ENCODE data around the gene ABCC11.

The ABCC11 gene

DNA sequence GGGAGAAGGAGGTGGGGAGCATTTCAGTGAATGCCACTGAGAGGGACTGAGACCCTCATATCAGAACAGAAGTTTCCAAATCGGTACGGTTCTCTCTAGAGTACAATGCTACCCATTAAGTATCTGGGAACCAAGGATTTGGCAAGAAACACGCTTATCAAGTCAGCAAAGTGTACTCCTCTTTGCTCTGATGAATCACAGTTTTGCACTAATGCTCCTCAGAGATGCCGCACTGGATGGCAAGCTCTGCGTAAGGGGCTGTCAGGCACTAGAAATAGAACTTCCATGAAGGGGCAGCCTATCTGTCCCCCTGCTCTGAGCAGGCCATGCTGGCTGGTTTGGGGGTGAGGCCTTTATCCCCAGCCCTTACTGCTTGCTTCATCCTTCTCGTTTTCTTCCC is 86.8 kb downstream of the ABCC11 start:
- DNase-seq = no peak

DNA sequence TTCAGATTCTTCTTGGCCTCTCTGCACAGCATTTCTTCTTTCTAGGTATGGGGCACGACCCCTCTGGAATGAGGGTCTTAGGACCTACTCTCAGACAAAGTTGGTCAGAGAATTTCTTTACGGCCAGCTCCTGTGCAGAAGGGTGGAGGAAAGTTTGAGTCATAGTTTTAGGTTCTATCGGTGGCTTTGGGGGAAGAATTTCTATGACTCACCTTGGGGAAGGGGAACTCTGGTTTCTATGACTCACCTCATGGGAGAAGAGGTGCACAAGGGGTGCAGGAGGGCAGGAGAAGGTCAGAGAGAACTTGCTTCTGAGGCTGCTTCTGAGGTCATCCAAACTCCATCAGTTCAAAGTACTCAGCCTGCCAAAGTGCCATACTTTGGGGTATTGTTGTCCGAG is 89.0 kb downstream of the ABCC11 start:
- peak; percentile 80 for DNase-seq

DNA sequence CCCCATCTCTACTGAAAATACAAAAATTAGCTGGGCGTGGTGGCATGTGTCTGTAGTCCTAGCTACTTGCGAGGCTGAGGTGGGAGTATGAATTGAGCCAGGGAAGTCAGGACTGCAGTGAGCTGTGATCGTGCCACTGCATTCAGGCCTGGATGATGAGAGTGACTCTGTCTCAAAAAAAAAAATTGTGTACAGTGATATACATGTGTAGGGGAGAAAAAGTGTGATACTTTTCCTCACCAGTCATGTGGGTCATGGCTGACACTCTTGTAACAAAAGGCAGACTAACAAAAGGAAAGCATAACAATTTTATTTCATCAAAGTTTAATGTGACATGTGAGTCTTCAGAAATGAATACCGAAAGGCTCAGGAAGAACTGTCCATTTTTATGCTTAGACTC is 89.5 kb downstream of the ABCC11 start:
- DNase-seq = no peak

DNA sequence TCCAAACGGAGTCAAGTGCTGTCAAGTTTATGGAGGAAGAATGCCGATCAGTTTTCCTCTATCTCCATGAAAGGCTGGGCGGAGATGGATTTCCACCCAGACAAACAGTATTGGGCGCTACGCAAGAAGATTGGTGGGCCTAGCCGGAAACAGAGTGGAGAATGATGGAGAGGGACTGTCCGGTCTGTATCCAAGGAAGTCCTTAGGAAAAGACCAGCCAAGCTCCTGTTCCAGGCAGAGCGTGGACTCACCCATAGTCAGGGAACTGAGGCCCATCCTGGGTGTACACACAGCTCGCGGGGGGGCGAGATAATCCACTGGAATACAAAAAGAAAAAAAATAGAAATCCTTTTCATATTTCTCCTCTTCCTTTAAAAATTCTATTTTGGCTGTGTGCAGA is 90.0 kb downstream of the ABCC11 start:
- no peak for DNase-seq

DNA sequence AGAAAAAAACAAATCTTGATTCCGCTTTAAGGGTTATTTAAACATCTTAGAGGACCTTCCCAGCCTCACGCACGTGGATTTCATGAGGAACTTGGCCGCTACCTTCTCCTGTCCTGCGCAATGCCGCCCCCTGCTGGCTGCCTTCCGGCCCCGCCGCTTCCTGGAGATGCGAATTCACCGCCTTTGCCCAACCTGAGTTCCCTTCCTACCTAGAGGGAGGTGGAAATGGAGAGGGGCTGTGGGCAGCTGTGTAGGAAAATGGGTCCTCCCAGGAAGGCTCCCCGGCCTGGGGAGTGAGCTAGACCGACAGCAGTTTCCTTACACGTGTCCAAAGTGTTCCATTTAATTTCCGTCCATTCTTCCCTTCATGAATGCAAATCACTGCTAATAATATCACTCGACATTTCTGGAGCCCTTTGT is 90.5 kb downstream of the ABCC11 start:
- DNase-seq = peak; percentile 79

DNA sequence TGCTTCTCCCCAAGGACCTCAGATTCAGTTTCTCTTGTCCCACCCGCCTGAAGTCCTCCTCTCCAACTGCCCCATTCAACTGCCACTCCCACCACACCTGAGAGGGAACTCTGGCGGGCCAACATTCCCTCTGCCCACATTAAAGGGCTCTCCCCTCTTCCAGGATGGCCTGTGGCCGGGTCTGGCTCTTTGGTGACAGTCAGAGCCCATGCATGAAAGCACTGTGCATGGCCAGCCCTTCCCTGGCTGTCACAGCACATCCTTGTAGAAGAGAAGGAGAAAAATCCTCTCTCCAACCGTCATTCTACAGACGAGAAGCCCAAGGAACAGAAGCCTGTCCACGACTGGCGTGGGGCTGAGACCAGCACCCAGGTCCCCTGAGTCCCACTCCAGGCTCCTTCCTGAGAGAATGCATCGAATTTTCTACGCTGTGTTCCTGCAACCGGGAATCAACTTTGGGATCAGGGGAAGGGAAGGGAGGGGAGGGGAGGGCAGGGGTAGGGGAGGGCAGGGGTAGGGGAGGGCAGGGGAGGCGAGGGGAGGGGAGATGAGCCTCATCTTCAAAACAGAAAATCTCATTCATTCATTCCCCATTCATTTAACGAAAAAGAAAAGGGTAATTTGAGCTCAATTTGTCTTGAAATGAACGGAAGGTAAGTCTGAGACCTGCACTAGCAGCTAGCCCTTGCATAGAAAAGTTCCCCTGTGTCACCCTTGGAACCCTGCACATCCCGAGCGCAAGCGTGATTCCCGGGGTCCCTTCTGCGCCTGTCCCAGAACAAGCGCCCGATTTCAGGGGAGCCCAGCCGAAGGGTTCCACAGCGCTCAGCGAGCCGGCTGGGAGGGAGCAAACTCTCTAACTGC is 91.2 kb downstream of the ABCC11 start, which contains the start of gene ABCC12:
Gene ABCC12, minus strand, starts transcription at position 68 of the 864 bp plus-strand sequence. CDS start 9,569 bp downstream, outside the sequence.
- DNase-seq = no peak

DNA sequence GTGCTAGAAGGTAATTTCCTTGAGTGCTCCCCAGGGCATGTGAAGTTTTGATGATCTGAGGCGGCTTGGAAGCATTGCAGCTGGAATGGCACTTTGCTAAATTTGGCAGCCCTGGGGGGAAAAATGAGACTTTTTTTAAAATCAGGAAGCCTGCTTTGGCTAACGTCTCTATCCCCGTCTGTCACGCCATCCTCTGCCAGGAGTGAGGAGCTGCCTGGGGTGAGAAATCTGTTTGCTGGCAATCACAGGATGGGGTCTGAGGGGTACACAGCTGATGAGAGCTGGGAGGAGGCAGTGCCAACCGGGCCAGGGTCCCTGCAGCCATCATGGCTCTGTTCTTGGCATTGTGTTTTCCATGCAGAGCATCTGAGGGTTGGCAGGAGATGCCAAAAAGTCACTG is 93.6 kb downstream of the ABCC11 start:
- no peak for DNase-seq

DNA sequence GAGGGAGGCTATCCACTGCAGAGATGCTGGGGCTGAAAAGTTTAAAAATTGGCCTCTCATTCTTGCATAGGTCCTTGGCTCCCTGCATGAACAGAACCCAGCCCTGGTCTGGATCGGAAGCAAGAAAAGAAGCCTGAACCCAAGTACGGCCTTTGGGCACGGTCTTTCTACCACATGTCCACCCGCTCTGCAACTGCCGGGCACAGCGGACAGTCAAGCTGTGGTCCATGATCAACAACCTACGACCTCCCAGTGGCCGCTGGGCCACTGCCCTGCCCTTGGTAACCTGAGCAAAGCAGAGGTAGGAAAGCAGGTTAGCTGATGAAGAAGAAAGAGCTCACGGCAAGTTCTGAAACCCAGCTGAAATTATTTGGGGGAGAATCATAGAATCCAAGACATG is 95.1 kb downstream of the ABCC11 start:
- DNase-seq = no peak

DNA sequence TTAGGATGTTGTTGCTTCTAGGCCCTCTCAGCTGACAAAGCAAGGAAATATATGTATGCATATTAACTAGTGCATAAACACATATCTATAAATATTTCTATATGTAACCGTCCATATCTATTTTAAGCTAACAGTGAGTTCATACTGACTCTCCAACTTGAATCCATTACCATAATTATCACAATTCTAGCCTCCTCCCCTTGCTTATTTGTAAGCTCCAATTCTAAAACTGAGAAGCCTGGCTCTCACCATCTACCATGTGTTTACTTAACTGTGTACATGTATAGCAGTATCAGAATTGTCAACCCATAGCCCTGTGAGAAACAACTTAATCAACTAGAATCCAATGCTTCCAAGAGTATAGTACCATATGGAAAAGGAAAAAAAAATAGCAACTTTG is 96.6 kb downstream of the ABCC11 start:
- no peak for DNase-seq

DNA sequence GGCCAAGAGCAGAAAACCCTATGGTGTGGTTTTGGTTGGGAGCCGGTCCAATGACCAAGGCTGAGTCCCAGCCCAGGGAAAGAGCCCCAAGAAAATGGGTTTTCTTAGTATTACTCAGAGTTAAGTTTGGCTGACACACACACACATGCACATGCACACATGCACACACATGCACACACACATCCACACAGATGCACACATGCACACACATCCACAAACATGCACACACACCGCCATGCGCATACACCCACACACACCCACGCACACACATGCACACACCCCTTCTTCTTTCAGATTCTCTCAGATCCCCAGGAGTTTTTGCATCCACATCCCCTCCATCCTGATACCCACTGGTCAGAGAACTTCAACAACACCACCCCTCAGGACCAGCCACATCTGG is 100.6 kb downstream of the ABCC11 start:
- DNase-seq = no peak

DNA sequence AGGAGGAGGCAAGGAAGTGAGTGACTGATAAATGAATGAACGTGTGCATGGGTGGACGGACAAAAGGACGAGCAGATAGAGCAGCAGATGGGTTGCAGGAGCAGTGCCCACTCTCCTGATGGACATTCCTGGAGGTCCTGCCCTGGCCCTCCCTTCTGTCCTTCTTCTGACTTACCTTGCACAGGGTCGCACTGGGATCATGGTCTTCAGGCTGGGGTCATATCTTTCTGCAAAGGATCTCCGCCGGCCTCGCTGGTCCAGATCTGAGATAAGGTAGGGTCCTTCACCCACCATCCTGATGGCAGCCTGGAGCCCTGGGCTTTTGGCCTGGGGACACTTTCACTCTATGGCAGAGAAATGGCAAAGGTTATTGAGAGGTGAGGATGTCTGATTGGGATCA is 101.2 kb downstream of the ABCC11 start:
- DNase-seq = no peak

DNA sequence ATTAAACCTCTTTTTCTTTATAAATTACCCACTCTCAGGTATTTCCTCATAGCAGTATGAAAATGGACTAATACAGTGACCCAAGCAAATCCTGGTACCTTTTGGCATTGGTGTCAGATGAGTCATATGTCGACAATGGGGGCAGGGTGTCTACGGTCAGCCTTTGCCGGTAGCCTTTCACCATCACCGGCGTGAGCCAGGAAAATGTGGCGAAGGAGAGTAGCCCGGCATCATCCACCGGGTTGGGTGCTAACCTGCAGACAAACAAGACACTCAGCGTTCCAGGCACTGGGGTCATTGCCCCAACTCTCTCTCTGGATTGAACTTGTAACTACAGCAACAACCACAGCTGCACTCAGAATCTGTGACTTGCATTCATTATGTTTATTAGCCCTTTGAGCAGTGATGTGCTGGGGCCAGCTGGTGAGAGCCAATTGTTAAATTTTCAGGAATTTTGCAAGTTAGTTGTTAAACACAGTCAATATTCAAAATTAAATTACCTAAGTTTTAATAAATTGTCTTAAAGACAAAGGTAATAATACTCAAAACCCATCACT is 103.4 kb downstream of the ABCC11 start:
- DNase-seq = no peak

DNA sequence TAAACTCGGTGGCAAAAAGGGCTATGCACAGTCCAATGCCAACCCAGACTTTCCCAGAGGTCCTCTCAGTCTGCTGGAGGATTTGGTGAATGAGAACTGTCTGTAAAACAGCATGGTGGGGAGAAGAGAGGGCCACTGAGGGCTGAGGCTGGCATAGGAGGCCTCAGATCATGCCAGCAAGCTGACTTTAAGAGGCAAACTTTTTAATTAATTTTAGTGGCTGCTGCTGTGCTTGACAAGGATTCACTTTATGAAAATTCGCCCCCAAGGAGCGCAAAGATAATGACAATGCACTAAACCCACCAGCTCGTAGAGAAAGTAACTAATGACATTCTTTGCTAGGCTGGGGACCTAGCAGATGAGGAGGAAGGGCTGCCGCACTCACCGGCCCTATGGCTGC is 106.5 kb downstream of the ABCC11 start:
- DNase-seq = no peak

DNA sequence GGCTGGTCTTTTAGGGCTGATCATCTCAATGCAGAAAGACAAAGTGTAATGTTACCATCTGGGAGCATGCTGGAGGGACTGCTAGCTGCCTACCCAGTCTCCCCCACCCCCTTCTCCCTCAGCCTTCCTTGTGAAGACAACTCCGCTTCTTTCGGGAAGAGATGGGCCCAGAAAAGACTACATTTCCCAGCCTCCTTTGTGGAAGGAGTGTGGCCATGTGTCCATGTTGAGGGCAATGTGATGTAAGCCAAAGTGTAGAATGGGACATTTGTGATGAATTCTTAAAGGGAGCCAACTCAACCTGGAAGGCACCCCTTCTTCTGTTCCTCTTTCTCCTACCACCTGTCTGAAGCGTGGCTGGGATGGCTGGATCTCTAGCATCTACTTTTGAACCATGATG is 107.8 kb downstream of the ABCC11 start:
- DNase-seq = no peak

DNA sequence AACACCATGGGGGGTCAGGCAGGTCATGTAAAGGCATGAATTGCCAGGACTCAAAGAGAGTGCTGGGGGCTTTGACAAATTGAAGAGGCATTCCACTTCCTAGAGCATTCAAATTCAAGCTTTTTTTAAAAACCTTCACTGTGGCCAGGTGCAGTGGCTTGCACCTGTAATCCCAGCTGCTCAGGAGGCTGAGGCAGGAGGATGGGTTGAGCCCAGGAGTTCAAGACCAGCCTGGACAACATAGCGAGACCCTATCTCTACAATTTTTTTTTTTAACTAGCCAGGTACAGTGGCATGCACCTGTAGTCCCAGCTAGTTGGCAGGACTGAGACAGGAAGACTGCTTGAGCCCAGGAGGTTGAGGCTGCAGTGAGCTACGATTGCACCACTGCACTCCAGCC is 108.8 kb downstream of the ABCC11 start:
- no peak for DNase-seq

DNA sequence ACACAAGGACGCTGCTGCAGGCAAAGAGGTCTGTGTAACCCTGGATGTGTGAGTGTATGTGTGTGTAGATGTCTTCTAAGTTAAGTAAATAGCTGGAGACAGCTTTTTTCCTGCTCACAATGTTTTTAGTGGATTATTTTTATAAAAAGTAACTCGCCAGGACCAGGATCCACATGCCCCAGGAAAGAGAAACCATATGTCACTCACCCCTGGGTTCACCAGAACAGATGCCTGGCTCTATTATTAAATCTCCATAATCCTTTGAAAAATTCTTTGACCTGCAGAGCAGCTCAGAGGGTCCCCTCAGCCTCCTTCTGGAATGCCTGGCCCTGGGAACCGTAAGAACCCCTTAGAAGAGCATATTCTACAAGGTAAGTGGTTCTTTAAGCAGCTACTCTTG is 109.5 kb downstream of the ABCC11 start:
- DNase-seq = no peak

DNA sequence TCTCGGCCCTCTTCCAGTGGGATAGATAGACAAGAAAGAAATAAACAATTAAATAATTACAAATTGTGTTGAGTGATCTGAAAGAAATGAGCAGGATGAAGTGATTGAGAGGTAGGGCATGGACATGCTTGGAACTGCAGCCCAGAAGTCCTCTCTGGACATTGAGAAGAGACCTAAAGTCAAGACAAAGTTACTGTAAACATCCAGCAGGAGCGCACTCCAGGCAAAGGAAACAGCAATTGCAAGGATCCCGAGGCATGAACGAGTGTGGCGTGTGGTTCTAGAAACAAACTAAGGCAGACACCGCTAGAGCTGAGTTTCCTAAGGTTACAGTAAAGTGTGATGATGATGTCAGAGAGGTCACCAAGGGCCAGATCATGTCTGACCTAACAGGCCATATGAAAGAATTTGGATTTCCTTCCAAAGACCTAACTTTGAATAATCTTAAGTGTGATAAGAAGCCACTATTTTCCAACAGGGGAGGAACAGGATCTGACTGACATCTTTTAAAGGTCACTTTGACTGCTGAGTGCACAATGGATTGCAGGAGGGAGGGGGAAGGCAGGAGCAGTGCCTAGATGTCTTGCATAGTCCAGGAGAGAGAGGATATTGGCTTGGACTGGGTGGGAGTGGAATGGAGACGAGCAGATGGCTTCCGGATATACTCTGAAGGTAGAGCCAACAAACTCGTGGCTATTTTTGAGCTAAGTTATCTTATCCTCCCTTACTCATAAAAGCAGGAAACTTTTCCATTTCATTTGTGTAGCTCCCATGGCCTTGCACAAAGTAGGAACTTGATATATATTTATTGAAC is 110.6 kb downstream of the ABCC11 start:
- no peak for DNase-seq

DNA sequence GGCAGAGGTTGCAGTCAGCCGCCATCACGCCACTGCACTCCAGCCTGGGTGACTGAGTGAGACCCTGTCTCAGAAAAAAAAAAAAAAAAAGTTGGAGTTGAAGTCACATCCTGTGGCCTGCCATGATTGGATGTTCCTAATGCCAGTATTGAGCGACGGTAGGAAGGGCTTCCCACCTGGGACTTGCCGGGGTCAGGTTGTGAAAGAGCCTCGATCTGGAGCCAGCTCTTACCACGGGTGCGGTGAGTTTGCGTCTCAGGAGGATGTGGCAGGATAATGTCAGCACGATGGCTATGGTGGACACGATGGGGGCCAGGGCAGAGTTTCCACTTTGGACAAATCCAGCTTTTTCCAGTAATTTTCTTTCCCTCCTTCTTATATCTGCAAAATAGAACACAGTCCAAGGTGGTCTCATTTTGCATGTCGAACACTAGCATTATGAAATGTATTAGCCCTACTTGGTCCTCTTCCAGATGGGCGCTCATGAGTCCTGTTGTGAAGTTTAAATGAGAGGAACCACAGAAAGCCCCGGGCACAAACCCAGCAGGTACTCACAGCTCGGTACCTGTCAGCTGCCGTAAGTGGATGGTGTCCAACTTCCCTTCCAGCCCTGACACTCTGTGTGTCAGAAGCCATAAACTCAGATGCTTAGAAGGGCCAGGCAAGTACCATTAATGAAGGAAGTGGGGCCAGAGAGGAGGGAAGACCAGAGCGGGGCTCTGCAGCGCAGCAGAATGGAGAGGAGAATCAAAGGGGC is 113.7 kb downstream of the ABCC11 start:
- no peak for DNase-seq

DNA sequence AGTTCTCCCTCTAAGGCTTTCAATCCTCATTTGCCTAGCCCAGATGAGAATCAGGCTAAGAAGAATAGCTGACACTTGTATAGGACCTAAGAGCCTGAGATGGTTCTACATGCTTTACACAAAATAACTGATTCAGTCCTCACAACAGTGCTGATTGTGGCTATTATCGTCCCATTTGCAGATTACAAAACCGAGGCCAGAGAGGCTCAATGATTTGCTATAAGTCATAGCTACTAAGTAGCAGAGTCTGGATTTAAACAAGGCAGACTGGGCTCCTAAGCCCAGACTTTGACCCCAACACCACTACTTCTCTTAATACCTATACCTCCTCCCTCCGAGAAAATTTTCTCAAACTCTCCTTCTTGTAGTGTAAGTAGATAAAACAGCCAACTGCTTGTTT is 114.6 kb downstream of the ABCC11 start:
- no peak for DNase-seq

DNA sequence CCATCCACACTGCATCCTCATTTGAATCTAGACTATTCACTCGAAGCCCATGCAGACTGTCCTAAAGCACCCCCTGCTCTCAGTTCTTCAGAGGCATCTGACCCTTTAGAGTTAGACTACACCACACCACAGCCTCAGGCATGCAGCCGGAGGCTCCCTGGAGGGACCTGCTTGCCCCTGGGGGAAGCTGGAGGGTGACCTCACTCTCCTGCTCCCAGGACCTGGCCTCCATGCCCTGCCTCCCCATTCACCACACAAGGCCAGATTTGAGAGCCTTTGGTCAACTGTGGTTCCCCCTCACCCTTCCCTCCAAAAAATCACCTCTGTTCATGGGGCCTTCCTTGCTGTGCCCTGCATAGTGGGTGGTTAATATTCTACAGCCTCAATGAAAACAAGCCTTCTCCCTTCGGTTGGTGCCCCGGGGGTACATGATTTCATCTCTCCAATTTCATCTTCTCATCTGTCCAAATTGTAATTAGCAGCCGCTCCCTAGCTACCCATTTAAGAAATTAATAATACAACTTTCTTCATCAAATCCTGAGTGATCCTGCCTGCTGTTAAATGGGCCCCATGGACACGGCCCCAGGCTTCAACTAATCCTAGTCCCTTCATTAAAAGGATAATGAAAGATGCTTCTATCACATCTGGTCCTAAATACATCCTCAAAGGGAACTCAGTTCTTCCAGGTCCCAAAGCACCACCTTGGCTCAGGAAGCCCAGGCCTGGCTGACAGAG is 116.0 kb downstream of the ABCC11 start:
- no peak for DNase-seq

DNA sequence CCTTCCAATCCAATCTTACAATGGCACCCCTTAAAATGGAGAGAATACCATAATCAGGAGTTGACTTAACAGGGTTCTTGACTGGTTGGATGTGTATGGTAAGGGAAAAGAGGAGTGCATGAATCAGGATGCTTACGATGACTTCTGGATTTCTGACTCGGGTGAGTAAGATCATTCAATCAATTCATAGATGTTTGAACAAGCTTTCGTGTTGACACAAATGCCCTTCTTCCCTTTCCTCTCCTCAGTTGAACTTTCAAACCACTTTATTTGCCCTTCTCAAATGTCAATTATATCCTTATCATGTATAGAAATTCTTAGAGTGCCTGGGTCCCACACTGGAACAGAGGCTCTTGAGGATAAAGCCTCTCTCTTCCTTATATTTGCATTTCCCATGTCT is 117.4 kb downstream of the ABCC11 start:
- DNase-seq = no peak

DNA sequence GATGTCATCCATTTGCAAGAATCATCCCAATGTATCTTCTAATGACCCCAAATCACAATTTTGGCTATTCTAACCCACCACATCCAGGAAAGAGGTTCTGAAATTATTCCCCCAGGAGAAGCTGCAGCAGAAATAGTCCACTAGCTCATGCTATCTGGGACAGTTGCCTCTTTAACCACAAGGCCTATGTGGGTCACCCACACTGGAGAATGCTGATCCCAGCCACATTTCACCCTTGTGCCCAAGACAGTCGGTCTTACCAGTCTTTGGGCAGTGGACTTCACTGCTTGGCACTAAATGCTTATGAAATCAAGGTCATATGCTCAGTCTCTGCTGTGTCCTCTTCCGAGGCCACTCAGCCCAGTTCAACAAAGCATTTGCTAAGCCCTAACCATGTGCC is 118.6 kb downstream of the ABCC11 start:
- DNase-seq = no peak

Data from fibroblast of skin of abdomen (primary cell).